GM19239 (cell line): ENCODE results near the gene KCNIP4.

Experiments used
- DNase-seq: peaks from one replicate; pipeline ENCODE4 v3.0.0; 2011; ENCODE audit warnings: low spot score; ENCODE audit not compliant: insufficient read length
- FAIRE-seq: peaks from 2 replicates; lab custom pipeline; 2011; peaks lifted over from hg19 to GRCh38; lab: Jason Lieb, UNC

KCNIP4 gene

GRCh38 chr4:21710179-21710835 lies 238.3 kb downstream of the KCNIP4 start:
- FAIRE-seq (no peak), DNase-seq (no peak)

- FAIRE-seq = no peak
- DNase-seq = no peak
These were observed 238.8 kb downstream of the KCNIP4 start for GRCh38 chr4:21709761-21710160.

- no peak for FAIRE-seq
- no peak for DNase-seq
These were observed 239.5 kb downstream of the KCNIP4 start for GRCh38 chr4:21709031-21709430.

GRCh38 chr4:21699446-21699845 lies 249.1 kb downstream of the KCNIP4 start:
- no peak for DNase-seq
- FAIRE-seq = no peak

GRCh38 chr4:21697583-21697982 lies 251.0 kb downstream of the KCNIP4 start:
- no peak for DNase-seq
- no peak for FAIRE-seq

- DNase-seq (no peak), FAIRE-seq (no peak)
These were observed 253.4 kb downstream of the KCNIP4 start for GRCh38 chr4:21695141-21695540.

GRCh38 chr4:21692241-21692640 lies 256.3 kb downstream of the KCNIP4 start:
- FAIRE-seq (no peak), DNase-seq (no peak)

GRCh38 chr4:21688596-21689265 lies 259.8 kb downstream of the KCNIP4 start:
- DNase-seq (no peak), FAIRE-seq (no peak)

- FAIRE-seq (no peak), DNase-seq (no peak)
These were observed 262.7 kb downstream of the KCNIP4 start for GRCh38 chr4:21685911-21686310.

GRCh38 chr4:21680326-21680898 lies 268.2 kb downstream of the KCNIP4 start:
- no peak for FAIRE-seq

GRCh38 chr4:21678711-21679110 lies 269.9 kb downstream of the KCNIP4 start:
- DNase-seq (no peak), FAIRE-seq (no peak)

More at GRCh38 chr4:21680326-21680898, 268.2 kb downstream of the KCNIP4 start:
- no peak for DNase-seq

- no peak for DNase-seq
These were observed 271.4 kb downstream of the KCNIP4 start for GRCh38 chr4:21677173-21677572.

GRCh38 chr4:21664355-21664754 lies 284.2 kb downstream of the KCNIP4 start:
- no peak for FAIRE-seq
- no peak for DNase-seq

More at GRCh38 chr4:21677173-21677572, 271.4 kb downstream of the KCNIP4 start:
- FAIRE-seq = no peak

GRCh38 chr4:21656832-21657231 lies 291.7 kb downstream of the KCNIP4 start:
- no peak for DNase-seq

GRCh38 chr4:21655031-21655430 lies 293.5 kb downstream of the KCNIP4 start:
- FAIRE-seq (no peak), DNase-seq (no peak)

More at GRCh38 chr4:21656832-21657231, 291.7 kb downstream of the KCNIP4 start:
- FAIRE-seq = no peak

- FAIRE-seq = no peak
- DNase-seq = no peak
These were observed 295.9 kb downstream of the KCNIP4 start for GRCh38 chr4:21652508-21653231.

- DNase-seq (no peak), FAIRE-seq (no peak)
These were observed 299.0 kb downstream of the KCNIP4 start for GRCh38 chr4:21649391-21650090.

- FAIRE-seq = no peak
These were observed 302.8 kb downstream of the KCNIP4 start for GRCh38 chr4:21645776-21646175.

GRCh38 chr4:21641696-21642095 lies 306.9 kb downstream of the KCNIP4 start:
- FAIRE-seq = no peak
- DNase-seq = no peak

More at GRCh38 chr4:21645776-21646175, 302.8 kb downstream of the KCNIP4 start:
- DNase-seq = no peak

GRCh38 chr4:21638171-21638725 lies 310.3 kb downstream of the KCNIP4 start:
- FAIRE-seq (no peak), DNase-seq (no peak)
